ENCODE measurements around the gene TANGO6. TPM values are rescaled to one million over a fixed set of nuclear protein-coding genes. Genes with fewer than 3 reads are reported as not detected.

The TANGO6 gene
- total and polyA plus RNA-seq, 10 of the 15 experiments (the other 5 are each of a cell fraction or from before 2014, with no cell fraction given) = 1.1 to 20.6 (median 11.0) TPM

DNA sequence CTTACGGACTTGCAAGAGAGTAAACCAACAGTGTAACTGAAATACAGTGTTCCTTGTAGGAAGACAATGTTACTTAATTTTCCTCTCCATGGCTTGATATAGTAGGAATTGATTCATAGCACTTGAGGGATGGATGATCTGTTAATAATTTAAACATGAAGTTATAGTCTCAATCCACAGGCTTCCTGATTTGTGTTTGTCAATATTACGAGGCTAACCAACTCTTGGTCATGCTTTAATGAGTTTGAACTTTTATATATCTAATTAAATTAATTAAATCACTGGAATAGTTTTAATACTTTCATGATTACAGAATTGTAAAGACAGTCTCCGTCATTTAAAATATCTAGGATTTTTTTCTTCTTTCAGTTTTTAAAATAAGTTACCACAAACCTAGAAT lies 150.1 kb downstream of the TANGO6 start:
- ATAC-seq (no peak), FAIRE-seq (no peak), DNase-seq (ENCODE audit: low read depth, low spot score) (no peak)
- Histone ChIP-seq H3K36me3 (ENCODE audit: control insufficient read depth in 2 of 2, insufficient read depth in 2 of 2, low read length in 1 of 2) (no peaks in the 10 kb centered on the region), H3K4me1 (ENCODE audit: control insufficient read depth, insufficient read depth, low read length) (peaks cover 2% of the 10 kb centered on the region; the same call in 1 of the 2 replicates), H3K9ac (ENCODE audit: control insufficient read depth, insufficient read depth, low read length) (no peak overlapping the region), H3K4me3 (no peak overlapping the region), H3K27ac (ENCODE audit: control insufficient read depth, insufficient read depth) (no peak overlapping the region), H4K20me1 (ENCODE audit: control insufficient read depth, insufficient read depth) (no peaks in the 10 kb centered on the region), H2AFZ (ENCODE audit: control insufficient read depth, low read depth, low read length) (no peak overlapping the region), H3K27me3 (replicated peaks in 1 of 2; ENCODE audit: control insufficient read depth in 2 of 2, insufficient read depth in 2 of 2, low read length in 1 of 2) (no peaks in the 10 kb centered on the region), H3K4me2 (ENCODE audit: control insufficient read depth, insufficient read depth) (no peak overlapping the region), H3K79me2 (ENCODE audit: control insufficient read depth, insufficient read depth, low read length) (no peaks in the 10 kb centered on the region), H3K9me3 (replicated peaks; ENCODE audit: control insufficient read depth, insufficient read depth, low read length) (no peaks in the 10 kb centered on the region)
- no TSS peak for BruUV-seq (replicated peaks)
- WGBS (ENCODE audit: insufficient coverage, insufficient replicate concordance, low lambda C conversion rate, missing lambda C conversion rate) = 98% methylated on average over 3 of the region's 3 CpGs
- RAD21 ChIA-PET (ENCODE audit: unreplicated experiment) = no interaction called here
- intact Hi-C loops (cut with micrococcal nuclease; ENCODE audit: unreplicated experiment) (no loop called here), in situ Hi-C loops (cut with MboI) (no loop called here)
- POLR2A ChIA-PET = no interaction called here
- CTCF ChIA-PET = interaction anchor here (1.0 to 2.4 kb wide), 3 partner anchors 63 to 131 kb away, joined by 3 to 11 read pairs (median 4); no protein-coding TSS in a partner anchor
- TF ChIP-seq IRF4 (IDR thresholded peaks at IDR 0.05; ENCODE audit: low read depth, low read length) (no peak), SP1 (IDR thresholded peaks at IDR 0.05; ENCODE audit: low read depth, low read length) (no peak), JUNB (IDR thresholded peaks at IDR 0.05) (no peak), DPF2 (IDR thresholded peaks at IDR 0.05) (no peak), SUPT20H (IDR thresholded peaks at IDR 0.05; ENCODE audit: borderline replicate concordance, control insufficient read depth, low read depth, low read length) (no peak), TBL1XR1 (IDR thresholded peaks at IDR 0.05; ENCODE audit: low read depth, low read length) (no peak), KDM1A (IDR thresholded peaks at IDR 0.05; ENCODE audit: borderline replicate concordance) (no peak), TCF3 (IDR thresholded peaks at IDR 0.05; ENCODE audit: borderline replicate concordance, insufficient read depth, low read depth, low read length) (no peak), ATF7 (IDR thresholded peaks at IDR 0.05; ENCODE audit: low read depth) (no peak), GATAD2B (conservative IDR thresholded peaks at IDR 0.05; ENCODE audit: low read depth) (no peak), BACH1 (IDR thresholded peaks at IDR 0.05; ENCODE audit: borderline replicate concordance) (no peak), NRF1 (conservative IDR thresholded peaks at IDR 0.05; ENCODE audit: low read depth, low read length) (no peak), EED (IDR thresholded peaks at IDR 0.05; ENCODE audit: low read depth) (no peak), RELA (IDR thresholded peaks at IDR 0.05; ENCODE audit: borderline replicate concordance, partially characterized antibody) (no peak), CEBPB (IDR thresholded peaks at IDR 0.05; ENCODE audit: borderline replicate concordance in 1 of 2, low read depth in 2 of 2, low read length in 2 of 2) (no peak)
- TF ChIP-seq, protein P1, sequence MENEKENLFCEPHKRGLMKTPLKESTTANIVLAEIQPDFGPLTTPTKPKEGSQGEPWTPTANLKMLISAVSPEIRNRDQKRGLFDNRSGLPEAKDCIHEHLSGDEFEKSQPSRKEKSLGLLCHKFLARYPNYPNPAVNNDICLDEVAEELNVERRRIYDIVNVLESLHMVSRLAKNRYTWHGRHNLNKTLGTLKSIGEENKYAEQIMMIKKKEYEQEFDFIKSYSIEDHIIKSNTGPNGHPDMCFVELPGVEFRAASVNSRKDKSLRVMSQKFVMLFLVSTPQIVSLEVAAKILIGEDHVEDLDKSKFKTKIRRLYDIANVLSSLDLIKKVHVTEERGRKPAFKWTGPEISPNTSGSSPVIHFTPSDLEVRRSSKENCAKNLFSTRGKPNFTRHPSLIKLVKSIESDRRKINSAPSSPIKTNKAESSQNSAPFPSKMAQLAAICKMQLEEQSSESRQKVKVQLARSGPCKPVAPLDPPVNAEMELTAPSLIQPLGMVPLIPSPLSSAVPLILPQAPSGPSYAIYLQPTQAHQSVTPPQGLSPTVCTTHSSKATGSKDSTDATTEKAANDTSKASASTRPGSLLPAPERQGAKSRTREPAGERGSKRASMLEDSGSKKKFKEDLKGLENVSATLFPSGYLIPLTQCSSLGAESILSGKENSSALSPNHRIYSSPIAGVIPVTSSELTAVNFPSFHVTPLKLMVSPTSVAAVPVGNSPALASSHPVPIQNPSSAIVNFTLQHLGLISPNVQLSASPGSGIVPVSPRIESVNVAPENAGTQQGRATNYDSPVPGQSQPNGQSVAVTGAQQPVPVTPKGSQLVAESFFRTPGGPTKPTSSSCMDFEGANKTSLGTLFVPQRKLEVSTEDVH (IDR thresholded peaks at IDR 0.05; ENCODE audit: low read depth, partially characterized antibody) = no peak
- TF ChIP-seq, protein P2, sequence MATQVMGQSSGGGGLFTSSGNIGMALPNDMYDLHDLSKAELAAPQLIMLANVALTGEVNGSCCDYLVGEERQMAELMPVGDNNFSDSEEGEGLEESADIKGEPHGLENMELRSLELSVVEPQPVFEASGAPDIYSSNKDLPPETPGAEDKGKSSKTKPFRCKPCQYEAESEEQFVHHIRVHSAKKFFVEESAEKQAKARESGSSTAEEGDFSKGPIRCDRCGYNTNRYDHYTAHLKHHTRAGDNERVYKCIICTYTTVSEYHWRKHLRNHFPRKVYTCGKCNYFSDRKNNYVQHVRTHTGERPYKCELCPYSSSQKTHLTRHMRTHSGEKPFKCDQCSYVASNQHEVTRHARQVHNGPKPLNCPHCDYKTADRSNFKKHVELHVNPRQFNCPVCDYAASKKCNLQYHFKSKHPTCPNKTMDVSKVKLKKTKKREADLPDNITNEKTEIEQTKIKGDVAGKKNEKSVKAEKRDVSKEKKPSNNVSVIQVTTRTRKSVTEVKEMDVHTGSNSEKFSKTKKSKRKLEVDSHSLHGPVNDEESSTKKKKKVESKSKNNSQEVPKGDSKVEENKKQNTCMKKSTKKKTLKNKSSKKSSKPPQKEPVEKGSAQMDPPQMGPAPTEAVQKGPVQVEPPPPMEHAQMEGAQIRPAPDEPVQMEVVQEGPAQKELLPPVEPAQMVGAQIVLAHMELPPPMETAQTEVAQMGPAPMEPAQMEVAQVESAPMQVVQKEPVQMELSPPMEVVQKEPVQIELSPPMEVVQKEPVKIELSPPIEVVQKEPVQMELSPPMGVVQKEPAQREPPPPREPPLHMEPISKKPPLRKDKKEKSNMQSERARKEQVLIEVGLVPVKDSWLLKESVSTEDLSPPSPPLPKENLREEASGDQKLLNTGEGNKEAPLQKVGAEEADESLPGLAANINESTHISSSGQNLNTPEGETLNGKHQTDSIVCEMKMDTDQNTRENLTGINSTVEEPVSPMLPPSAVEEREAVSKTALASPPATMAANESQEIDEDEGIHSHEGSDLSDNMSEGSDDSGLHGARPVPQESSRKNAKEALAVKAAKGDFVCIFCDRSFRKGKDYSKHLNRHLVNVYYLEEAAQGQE (IDR thresholded peaks at IDR 0.05; ENCODE audit: low read depth, low read length) = no peak
- TF ChIP-seq, protein P3, sequence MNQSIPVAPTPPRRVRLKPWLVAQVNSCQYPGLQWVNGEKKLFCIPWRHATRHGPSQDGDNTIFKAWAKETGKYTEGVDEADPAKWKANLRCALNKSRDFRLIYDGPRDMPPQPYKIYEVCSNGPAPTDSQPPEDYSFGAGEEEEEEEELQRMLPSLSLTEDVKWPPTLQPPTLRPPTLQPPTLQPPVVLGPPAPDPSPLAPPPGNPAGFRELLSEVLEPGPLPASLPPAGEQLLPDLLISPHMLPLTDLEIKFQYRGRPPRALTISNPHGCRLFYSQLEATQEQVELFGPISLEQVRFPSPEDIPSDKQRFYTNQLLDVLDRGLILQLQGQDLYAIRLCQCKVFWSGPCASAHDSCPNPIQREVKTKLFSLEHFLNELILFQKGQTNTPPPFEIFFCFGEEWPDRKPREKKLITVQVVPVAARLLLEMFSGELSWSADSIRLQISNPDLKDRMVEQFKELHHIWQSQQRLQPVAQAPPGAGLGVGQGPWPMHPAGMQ (IDR thresholded peaks at IDR 0.05; ENCODE audit: borderline replicate concordance) = no peak
- SMC1A ChIA-PET (ENCODE audit: uncharacterized antibody, unreplicated experiment) = interaction anchor here (0.7 to 1.5 kb wide), 2 partner anchors 119 to 219 kb away, joined by 3 to 5 read pairs; no protein-coding TSS in a partner anchor
